ENCODE results near the gene APCDD1.

Gene APCDD1

DNA sequence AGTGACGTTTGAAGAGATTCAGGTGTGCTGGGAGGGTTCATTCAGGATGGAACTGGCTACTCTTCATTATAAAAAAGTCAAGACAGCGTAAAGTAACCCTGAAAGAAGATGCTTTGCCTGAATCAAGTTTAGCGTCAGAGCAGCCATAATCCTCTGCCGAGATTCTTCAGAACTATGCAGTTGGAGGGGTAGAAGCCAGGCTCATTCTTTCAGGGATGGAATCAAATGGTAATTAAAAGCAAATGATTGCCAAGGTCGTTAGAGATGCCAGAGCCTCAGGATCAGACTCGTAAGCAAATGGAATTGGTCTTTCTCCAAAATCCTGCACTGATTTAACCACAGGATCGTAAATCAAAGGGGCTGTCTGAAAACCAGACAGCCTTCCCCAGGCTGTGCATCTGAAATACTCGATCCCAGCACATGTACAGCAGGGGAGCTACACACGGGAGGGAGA, 21.9 kb downstream of the APCDD1 start:
- H3K4me3 ChIP-seq (ENCODE audit: low read depth, low read length), result no peak overlapping the region
- POLR2A ChIA-PET, result no interaction called here
- peak; percentile 59 for DNase-seq (ENCODE audit: low read depth, low spot score)

DNA sequence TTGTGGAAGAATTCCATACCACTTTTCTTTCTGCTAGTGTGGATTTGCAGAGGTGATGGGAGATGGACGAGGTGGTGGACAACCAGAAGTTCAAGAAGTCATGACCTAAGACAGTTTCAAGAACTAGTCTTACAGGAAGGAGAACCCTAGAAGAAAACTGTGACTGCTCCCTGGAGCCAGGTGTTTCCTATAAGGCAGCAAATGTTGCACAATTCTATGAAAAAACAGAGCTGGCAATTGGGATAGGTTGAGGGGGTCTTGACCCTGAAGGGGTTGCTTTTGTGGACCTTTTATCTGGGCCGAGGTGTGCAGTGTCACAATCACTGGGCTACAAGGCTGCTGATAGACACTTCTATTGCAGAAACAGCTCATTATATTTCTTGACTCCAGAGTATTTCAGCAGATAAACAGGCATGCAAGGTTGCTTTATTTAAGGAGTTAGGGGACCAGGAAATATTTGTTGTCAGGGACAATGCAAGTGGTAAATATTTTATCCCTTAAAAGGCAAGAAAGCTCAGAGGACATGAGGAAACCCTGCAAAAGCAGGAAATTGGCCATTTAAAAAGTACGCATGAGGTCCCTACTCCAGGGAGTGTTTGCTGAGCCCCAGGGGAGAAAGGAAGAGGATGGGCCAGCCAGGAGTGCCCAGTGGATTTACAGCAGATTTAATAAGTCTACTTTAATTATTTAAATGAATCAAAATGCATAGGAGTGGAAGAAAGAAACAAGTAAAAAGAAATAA, 22.9 kb downstream of the APCDD1 start:
- ChIA-PET CTCF (interaction anchor here (0.9 to 2.0 kb wide), 2 partner anchors 11 to 461 kb away, joined by 3 to 7 read pairs; no protein-coding TSS in a partner anchor), POLR2A (no interaction called here)
- TF ChIP-seq, protein P1, sequence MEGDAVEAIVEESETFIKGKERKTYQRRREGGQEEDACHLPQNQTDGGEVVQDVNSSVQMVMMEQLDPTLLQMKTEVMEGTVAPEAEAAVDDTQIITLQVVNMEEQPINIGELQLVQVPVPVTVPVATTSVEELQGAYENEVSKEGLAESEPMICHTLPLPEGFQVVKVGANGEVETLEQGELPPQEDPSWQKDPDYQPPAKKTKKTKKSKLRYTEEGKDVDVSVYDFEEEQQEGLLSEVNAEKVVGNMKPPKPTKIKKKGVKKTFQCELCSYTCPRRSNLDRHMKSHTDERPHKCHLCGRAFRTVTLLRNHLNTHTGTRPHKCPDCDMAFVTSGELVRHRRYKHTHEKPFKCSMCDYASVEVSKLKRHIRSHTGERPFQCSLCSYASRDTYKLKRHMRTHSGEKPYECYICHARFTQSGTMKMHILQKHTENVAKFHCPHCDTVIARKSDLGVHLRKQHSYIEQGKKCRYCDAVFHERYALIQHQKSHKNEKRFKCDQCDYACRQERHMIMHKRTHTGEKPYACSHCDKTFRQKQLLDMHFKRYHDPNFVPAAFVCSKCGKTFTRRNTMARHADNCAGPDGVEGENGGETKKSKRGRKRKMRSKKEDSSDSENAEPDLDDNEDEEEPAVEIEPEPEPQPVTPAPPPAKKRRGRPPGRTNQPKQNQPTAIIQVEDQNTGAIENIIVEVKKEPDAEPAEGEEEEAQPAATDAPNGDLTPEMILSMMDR (IDR thresholded peaks at IDR 0.05; ENCODE audit: insufficient read depth, low read length, missing control alignments), result no peak
- H3K4me3 ChIP-seq (ENCODE audit: low read depth, low read length), result no peak overlapping the region
- DNase-seq (ENCODE audit: low read depth, low spot score), result no peak

More for the DNA sequence above, 21.9 kb downstream of the APCDD1 start:
- CTCF ChIA-PET, result interaction anchor here (0.6 to 2.0 kb wide), 3 partner anchors 10 to 460 kb away, joined by 3 to 7 read pairs (median 4); no protein-coding TSS in a partner anchor
- TF ChIP-seq, protein P1 (IDR thresholded peaks at IDR 0.05; ENCODE audit: insufficient read depth, low read length, missing control alignments), result no peak

DNA sequence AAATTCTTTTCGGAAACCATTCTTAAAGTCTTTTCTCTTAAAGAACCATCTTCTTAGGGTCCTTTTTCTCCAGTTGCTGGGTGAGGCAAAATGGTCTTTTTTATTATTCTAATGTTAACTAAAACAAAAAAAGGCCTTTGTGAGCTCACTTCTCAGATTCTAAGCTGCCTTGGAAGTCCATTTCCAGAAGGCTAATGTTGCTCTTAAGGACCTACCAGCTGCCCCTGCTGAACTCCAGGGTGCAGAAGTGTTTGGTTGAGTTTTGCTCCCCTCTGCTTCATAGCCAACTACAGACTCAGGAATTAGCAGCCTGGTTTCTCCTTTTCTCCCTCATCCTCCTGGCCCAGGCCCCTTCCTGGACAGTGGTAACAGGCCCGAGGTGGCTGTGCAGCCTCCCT, 23.4 kb downstream of the APCDD1 start:
- H3K4me3 ChIP-seq (ENCODE audit: low read depth, low read length), result no peak overlapping the region
- TF ChIP-seq, protein P1 (IDR thresholded peaks at IDR 0.05; ENCODE audit: insufficient read depth, low read length, missing control alignments), result no peak
- ChIA-PET CTCF (no interaction called here), POLR2A (no interaction called here)
- no peak for DNase-seq (ENCODE audit: low read depth, low spot score)

DNA sequence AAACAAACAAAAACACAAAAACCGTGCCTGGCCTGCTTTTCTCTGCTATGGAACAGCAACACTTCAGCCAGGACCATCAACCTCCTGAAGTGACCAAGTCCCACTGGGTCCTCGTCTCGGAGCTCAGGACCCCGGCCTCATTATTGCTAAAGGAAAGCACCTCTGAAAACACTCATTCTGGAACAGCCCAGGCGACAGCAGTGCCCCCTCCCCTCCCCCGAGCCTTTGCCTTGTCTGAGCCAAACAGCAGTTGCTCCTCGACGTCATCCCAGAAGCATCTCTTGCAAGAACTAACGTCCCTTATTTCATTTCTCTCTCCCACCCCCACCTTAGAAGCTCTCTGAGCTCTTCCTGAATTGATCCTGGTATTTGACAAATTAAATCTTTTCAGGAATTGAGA, 27.4 kb downstream of the APCDD1 start:
- no peak overlapping the region for H3K4me3 ChIP-seq (ENCODE audit: low read depth, low read length)
- no peak for DNase-seq (ENCODE audit: low read depth, low spot score)
- TF ChIP-seq, protein P1 (IDR thresholded peaks at IDR 0.05; ENCODE audit: insufficient read depth, low read length, missing control alignments), result no peak
- ChIA-PET POLR2A (no interaction called here), CTCF (interaction anchor here (1.2 kb wide), 1 partner anchor 37 kb away, joined by 3 read pairs; no protein-coding TSS in a partner anchor)

DNA sequence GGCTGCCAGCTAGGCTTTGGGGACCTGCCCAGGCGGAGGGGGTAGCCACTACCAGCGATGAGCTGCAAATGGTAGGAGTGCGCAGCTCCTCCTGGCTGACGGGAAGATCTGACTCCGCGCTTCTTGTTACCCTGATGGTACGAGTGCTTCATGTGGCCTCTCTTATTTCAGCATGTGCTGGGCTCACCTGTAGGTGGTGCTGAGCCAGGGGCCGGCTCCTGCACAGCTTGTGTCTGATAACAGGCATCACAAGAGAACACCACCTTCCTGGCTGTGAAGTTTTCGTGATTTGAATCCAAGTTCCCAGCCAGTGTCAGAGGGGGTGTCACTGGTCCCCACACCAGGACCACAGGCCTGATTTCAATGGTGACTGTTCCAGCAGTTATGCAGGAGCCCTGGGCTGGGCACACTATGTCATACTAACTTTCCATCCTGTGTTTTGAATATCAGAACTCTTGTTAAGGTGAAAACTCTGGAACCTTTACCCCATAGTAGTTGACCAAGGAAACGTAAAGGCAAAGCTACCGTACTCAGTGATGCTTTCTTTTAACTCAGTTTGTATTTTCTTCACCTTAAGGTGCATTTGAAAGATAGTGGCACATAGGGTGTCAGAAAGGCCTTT, 28.0 kb downstream of the APCDD1 start:
- ChIA-PET CTCF (interaction anchor here (0.9 to 1.2 kb wide), 3 partner anchors 10 to 37 kb away, joined by 3 to 5 read pairs (median 3); no protein-coding TSS in a partner anchor), POLR2A (no interaction called here)
- no peak overlapping the region for H3K4me3 ChIP-seq (ENCODE audit: low read depth, low read length)
- no peak for DNase-seq (ENCODE audit: low read depth, low spot score)
- TF ChIP-seq, protein P1 (IDR thresholded peaks at IDR 0.05; ENCODE audit: insufficient read depth, low read length, missing control alignments), result no peak

Data from AG04449 (cell line).